Heart left ventricle (tissue), 13 donors: Measurements from ENCODE around the gene DSCAML1.

Source experiments
- POLR2A ChIP-seq, 2 donors: fragments of 450-650 bp; IDR thresholded peaks; one replicate each; pipeline ENCODE4 v1.6.1; 2017; ENCODE audit warnings: antibody characterized with exemption in 2 of 2, mild to moderate bottlenecking in 2 of 2, moderate library complexity in 2 of 2
- TF ChIP-seq, protein P1 (sequence below), 12 donors: fragments of 200-600 bp; sonication (generic) in 4 of 12; IDR thresholded peaks; one replicate each; pipeline versions ENCODE4 v1.5.0 to v1.8.0; 2018 to 2022; ENCODE audit warnings: antibody characterized with exemption in 12 of 12, mild to moderate bottlenecking in 5 of 12
- donor health status: ischemic (EF 13 %, LVEDD 7.1; RV severe dilation, severe dysfunction).
- donor health status: DM: no; HTN: yes; CAD: no.
- donor health status: DM: no; HTN: no; CAD: no.
- donor health status: ischemic (EF 25% LVEDD 6.9; RV normal size, moderate dysfunction).
- donor health status: ischemic (EF 25% LVEDD 5.7; RV mildly dilated, moderate dysfunction).
- donor health status: ischemic (EF 35%, LVEDD 5.7; RV mildly dilated, moderate dysfunction).
- donor health status: nonischemic (EF 11% LVEDD 7.7; RV severe dilation, severe dysfunction).
- donor health status: DM: yes; HTN: yes; CAD: no.
- donor health status: PGD.
- donor health status: ischemic (EF 29% LVEDD 5.4; RV normal size, mild dysfunction).
- donor health status: nonischemic (EF 23%, LVEDD 6.1; RV moderate dilation, normal function).

GRCh38 chr11:117819096-117820040 is 22.4 kb upstream of the DSCAML1 start:
- TF ChIP-seq POLR2A (IDR thresholded peaks at IDR 0.05): no peak
- TF ChIP-seq, protein P1, sequence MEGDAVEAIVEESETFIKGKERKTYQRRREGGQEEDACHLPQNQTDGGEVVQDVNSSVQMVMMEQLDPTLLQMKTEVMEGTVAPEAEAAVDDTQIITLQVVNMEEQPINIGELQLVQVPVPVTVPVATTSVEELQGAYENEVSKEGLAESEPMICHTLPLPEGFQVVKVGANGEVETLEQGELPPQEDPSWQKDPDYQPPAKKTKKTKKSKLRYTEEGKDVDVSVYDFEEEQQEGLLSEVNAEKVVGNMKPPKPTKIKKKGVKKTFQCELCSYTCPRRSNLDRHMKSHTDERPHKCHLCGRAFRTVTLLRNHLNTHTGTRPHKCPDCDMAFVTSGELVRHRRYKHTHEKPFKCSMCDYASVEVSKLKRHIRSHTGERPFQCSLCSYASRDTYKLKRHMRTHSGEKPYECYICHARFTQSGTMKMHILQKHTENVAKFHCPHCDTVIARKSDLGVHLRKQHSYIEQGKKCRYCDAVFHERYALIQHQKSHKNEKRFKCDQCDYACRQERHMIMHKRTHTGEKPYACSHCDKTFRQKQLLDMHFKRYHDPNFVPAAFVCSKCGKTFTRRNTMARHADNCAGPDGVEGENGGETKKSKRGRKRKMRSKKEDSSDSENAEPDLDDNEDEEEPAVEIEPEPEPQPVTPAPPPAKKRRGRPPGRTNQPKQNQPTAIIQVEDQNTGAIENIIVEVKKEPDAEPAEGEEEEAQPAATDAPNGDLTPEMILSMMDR (IDR thresholded peaks at IDR 0.05): peak; percentile 18 to 65 (median 52)
